ENCODE data around the gene DUSP22. TPM values are rescaled to one million over a fixed set of nuclear protein-coding genes. Genes with fewer than 3 reads are reported as not detected.

DUSP22 gene
- total RNA-seq, 1 experiment from 2014 or later, result 6.0 TPM

GRCh38 chr6:304833-305370 is 12.6 kb downstream of the DUSP22 start:
- no peak for DNase-seq (ENCODE audit: low read depth)
- in situ Hi-C loops (cut with HindIII; ENCODE audit: low pct_unique_long_range_greater_than_20kb, low sequenced_read_pairs), result no loop called here

DNA sequence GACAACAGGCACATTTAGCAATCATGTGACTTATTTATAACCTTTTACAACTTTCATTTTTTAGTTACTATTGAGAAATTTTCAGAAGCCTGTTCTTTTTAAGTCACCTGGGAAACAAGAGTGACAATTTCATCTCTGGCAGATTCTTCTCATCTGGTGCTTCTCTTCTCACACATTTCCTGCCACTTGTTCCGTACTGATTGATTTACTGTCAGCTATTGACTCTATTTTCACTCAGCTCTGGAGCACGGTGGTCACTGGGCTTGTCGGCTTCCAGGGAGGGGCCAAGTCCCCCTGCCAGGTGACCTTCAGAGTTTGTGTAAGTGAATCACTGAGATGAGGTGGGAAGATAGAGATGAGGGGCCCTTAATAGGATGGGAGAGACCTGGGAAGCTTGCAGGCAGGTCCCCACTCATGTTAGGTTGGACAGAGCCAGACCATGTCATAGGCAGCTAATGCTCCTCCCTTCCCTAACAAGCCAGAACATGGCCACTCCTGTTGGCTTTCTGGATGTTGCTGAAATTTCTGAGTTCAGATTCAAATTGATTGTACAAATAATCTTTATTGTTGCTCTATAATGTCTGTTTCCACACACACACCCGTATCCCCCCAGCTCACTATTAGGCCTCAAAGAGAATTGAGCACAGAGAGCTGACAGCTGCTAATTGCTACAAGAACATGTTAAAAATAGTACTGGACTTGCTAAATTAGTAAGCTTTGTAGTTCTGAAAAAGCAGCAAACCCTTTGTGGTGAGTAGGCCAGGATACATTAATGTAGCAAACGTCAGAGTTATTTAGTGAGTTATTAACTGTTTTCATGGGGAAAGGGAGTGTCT is 13.3 kb downstream of the DUSP22 start:
- in situ Hi-C loops (cut with HindIII; ENCODE audit: low pct_unique_long_range_greater_than_20kb, low sequenced_read_pairs), result no loop called here
- DNase-seq (ENCODE audit: low read depth), result peak; percentile 29

DNA sequence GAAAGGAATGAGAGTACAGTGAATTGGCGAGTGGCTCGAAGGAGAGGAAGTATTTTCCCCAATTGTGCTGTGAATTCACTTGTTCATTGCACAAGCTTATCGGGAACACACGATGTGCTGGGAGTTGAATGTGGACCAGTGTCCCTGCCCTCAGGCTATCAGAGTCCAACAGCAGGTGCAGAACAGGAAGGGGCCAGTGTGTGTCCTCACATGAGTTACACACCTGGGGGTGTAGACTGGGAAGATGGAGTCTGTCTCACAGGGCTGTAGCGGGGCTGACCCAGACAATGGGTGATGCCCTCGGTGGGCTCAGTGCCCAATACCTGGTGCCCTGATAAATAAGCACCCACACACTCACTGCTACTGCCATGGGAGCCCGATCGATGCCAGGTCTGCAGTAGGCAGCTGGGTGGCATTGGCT is 14.4 kb downstream of the DUSP22 start:
- no peak for DNase-seq (ENCODE audit: low read depth)
- in situ Hi-C loops (cut with HindIII; ENCODE audit: low pct_unique_long_range_greater_than_20kb, low sequenced_read_pairs), result no loop called here

DNA sequence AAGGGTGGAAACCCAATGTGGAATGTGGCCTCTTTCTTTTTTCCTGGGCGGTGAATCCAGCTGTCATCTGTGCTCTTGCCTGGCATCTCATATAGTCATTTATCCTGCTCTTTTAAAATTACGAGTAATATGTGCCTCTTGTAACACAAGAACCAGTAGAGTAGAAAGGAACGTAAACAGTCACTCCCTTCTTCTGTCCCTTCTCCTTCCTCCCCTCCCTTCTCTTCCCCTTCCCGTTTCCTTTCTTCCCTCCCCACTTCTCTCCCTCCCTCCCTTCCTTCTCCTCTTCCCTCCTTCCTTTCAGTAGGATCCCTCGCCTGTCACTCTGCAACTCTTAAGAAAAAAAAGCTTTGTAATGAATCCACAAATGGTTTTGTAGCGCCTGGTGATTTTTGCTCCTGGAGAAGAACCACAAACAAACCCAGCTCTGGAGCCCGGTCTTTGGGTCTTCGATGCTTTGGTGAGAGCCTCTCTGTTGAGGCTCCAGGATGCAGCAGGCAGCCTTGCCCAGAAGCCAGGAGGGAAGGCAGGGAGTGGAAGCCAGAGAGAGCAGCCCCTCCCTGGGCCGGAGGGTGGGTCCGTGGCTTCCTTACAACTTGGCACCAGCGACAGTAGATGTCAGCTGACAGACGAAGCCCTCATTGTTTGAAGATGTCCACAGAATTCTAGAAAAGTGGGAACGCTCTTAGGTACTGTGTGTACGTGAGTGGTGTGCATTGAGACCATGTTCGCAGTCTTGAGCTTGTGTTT is 15.0 kb downstream of the DUSP22 start:
- in situ Hi-C loops (cut with HindIII; ENCODE audit: low pct_unique_long_range_greater_than_20kb, low sequenced_read_pairs), result no loop called here
- no peak for DNase-seq (ENCODE audit: low read depth)

DNA sequence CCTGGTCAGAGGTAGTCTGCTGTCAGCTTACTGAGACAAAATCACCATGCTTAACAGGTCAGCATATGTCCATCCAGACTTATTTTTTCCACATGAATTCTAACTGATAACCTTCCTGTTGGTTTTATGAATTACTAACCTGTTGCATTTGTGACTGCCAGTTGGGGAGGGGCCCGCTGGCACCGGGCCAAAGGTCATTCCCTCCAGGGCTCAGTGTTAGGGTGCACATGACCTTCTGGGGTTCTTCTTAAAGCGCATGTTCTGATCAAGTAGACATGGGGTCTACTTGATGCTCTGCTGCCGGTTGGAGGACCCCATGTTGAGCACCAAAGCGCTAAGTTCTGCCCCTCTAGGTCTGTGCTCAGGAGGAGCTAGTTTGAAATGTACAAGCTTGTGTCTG is 15.6 kb downstream of the DUSP22 start:
- in situ Hi-C loops (cut with HindIII; ENCODE audit: low pct_unique_long_range_greater_than_20kb, low sequenced_read_pairs), result no loop called here
- DNase-seq (ENCODE audit: low read depth), result no peak

DNA sequence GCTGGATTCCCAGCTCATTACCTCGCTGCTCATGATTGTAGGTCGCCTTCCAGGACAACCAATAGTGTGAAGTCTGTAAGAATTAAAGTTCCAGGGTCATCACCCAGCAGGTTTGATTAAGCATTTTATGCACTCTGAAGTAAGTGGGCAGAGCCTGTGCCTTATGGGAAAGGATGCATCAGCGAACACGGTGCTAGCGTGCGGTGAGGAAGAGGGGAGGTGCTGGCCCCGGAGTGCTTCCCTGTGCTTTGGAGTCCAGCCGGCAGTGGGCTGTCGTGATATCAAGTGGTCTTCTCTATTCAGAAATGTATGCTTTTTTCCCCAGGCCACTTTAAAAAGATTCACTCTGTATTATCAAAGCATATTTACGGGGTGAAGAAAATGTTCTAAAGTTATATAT is 16.0 kb downstream of the DUSP22 start:
- DNase-seq (ENCODE audit: low read depth), result peak; percentile 35
- in situ Hi-C loops (cut with HindIII; ENCODE audit: low pct_unique_long_range_greater_than_20kb, low sequenced_read_pairs), result no loop called here

DNA sequence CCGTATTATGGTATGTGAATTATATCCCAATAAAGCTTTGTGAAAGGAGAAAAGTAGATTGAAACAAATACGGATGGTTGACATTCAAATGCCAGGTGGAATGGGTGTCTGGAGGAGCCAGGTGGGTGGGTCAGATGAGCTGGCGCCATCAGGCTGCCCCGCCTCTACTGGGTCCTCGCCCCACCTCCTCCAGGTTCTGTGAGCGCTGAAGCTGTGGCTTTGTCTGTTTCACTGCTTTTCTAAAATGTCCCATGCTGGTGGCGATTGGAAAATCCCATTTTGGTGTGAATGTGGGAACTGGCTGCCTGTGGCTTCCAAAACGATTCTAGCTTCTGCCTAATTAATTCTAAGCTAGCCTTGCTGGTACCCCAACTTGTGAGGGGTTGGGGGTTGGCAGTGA is 16.5 kb downstream of the DUSP22 start:
- DNase-seq (ENCODE audit: low read depth), result no peak
- in situ Hi-C loops (cut with HindIII; ENCODE audit: low pct_unique_long_range_greater_than_20kb, low sequenced_read_pairs), result no loop called here

DNA sequence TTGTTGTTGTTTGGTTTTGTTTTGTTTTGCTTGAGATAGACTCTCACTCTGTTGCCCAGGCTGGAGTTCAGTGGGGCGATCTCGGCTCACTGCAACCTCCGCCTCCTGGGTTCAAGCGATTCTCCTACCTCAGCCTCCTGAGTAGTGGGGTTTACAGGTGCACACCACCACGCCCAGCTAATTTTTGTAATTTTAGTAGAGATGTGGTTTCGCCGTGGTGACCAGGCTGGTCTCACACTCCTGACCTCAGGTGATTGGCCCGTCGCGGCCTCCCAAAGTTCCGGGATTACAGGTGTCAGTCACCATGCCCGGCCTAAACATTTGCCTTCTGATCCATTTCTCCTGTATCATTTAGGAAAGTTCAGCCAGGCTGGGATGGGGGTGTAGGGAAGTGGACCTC is 17.7 kb downstream of the DUSP22 start:
- in situ Hi-C loops (cut with HindIII; ENCODE audit: low pct_unique_long_range_greater_than_20kb, low sequenced_read_pairs), result no loop called here

GRCh38 chr6:310671-311070 is 18.4 kb downstream of the DUSP22 start:
- DNase-seq (ENCODE audit: low read depth), result no peak
- in situ Hi-C loops (cut with HindIII; ENCODE audit: low pct_unique_long_range_greater_than_20kb, low sequenced_read_pairs), result no loop called here

More for the DNA sequence above, 17.7 kb downstream of the DUSP22 start:
- DNase-seq (ENCODE audit: low read depth), result no peak

DNA sequence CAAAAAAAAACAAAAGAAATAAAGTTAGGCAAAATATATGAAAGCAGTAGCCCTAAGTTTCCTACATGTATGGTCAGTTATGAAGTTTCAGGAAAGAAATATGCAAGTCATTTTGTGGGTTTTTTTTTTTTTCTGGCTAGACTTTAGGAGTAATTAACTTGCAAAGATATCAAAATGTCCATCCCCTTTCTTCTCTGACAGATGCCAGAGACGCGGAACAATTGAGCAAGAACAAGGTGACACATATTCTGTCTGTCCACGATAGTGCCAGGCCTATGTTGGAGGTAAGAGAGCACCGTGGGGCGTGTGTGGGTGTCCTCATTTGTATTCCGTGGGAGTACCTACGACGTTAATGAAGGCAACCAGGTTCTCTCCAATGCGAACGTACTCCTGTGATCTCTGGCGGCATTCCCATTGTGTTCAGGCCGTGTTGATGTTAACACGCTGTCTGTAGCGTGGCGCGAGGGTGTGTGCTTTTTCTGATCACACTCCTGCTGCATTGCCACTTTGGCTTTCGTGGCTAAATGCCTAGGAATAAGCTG is 19.5 kb downstream of the DUSP22 start:
- in situ Hi-C loops (cut with HindIII; ENCODE audit: low pct_unique_long_range_greater_than_20kb, low sequenced_read_pairs), result no loop called here
- DNase-seq (ENCODE audit: low read depth), result no peak

DNA sequence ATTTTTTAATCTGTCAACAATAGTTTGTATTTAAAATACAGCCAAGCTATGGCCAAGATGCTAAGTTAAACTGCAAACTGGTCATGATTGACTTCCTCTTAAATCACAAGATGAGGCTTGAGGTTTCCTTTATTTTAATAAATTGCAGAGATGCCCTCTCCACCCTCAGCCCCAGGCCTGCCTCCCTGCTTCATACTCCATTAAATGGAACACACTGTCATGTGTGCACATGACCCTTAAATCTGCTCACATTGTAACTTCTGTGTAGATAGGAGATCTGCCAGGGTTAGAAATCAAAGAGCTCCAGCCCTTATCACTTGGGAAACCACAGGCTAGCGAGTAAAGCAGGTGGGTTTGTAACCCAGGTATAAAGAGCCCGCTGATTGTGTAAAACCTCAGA is 20.8 kb downstream of the DUSP22 start:
- DNase-seq (ENCODE audit: low read depth), result no peak
- in situ Hi-C loops (cut with HindIII; ENCODE audit: low pct_unique_long_range_greater_than_20kb, low sequenced_read_pairs), result no loop called here

DNA sequence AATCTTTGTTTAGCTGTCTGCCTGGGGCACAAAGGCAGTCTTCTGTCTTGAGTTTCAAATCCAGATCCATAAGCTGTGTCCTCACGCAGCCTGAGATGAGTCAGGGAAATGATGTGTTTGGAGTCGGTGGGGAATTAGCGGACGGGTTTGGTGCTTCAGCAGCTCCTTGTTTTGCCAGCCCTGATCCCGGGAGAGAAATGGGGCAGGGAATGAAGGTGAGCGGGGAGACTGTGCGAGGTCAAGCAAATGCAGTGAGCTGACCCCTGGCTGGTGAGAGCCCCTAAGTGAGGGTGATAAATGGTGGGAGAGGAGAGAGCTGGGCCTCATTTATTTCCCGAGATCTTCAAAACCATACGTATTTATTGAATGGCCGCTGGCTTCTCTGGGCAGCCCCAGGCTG is 21.6 kb downstream of the DUSP22 start:
- in situ Hi-C loops (cut with HindIII; ENCODE audit: low pct_unique_long_range_greater_than_20kb, low sequenced_read_pairs), result no loop called here
- no peak for DNase-seq (ENCODE audit: low read depth)

GRCh38 chr6:314377-314776 is 22.1 kb downstream of the DUSP22 start:
- no peak for DNase-seq (ENCODE audit: low read depth)
- in situ Hi-C loops (cut with HindIII; ENCODE audit: low pct_unique_long_range_greater_than_20kb, low sequenced_read_pairs), result no loop called here

GRCh38 chr6:315226-315625 is 22.9 kb downstream of the DUSP22 start:
- in situ Hi-C loops (cut with HindIII; ENCODE audit: low pct_unique_long_range_greater_than_20kb, low sequenced_read_pairs), result no loop called here
- no peak for DNase-seq (ENCODE audit: low read depth)

- in situ Hi-C loops (cut with HindIII; ENCODE audit: low pct_unique_long_range_greater_than_20kb, low sequenced_read_pairs), result no loop called here
- DNase-seq (ENCODE audit: low read depth), result no peak
Measured at GRCh38 chr6:315921-316752, 23.9 kb downstream of the DUSP22 start.

GRCh38 chr6:316753-317038 is 24.4 kb downstream of the DUSP22 start:
- DNase-seq (ENCODE audit: low read depth), result no peak
- in situ Hi-C loops (cut with HindIII; ENCODE audit: low pct_unique_long_range_greater_than_20kb, low sequenced_read_pairs), result no loop called here

DNA sequence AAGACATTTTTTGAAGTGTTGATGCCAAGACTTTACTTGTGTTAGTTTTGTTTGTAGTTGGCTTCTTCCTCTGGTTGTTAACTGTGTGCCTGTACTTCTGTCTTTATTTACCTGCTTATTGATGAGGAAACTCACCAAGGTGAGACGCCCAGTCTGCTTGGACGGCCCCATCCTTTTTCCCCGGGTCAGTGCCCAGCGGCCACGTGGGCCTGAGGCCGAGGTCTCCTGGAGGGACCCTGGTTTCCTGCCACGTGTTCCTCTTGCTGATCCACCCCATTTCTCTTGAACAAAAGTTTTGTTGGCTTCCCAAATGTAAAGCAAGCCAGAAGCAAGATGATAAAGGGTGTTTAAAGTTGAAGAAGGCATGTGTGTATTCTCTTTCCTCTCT is 24.8 kb downstream of the DUSP22 start:
- in situ Hi-C loops (cut with HindIII; ENCODE audit: low pct_unique_long_range_greater_than_20kb, low sequenced_read_pairs), result no loop called here
- no peak for DNase-seq (ENCODE audit: low read depth)

DNA sequence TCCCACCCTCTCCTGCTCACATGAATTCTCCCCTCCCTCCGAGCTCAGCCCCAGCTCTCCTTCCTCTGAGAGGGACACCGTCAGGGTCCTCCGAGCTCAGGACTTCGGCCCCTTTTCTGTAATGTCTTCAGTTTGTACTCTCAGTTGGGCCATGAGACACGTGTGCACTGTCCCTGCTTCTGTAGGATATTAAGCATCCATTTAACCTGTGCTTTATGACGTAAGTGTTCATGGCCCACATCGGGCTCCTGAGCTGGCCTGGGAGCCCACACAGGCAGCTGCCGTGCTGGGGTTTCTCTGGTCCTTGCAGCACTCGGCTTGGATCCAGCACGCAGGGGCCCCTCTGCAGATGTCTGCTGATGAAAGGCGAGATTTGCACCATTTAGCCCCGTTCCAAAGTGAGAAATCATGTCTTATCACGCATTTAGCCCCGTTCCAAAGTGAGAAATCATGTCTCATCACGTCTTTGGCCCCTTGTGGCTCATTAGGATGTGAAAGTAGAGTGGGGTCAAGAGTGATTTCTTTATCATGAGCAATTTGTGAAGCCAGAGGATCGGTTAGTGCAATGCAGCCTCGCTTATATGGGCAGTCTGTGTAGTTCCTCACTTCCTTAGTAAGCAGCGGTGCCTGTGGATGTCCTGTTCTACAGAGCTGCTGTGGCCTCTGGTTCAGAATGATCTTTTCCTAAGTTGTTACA is 25.3 kb downstream of the DUSP22 start:
- in situ Hi-C loops (cut with HindIII; ENCODE audit: low pct_unique_long_range_greater_than_20kb, low sequenced_read_pairs), result no loop called here
- no peak for DNase-seq (ENCODE audit: low read depth)

All from Caki2 (cell line).